Amniotic stem cell (primary cell): ENCODE measurements around the gene CCZ1B.
"Not testable (repeated sequence)": the region's sequence is repeated elsewhere in the genome, so short reads cannot be mapped to it uniquely, and the experiment has no call there.

Source experiments
- DNase-seq: peaks from one replicate; lab custom pipeline; 2025; lab: John Stamatoyannopoulos, UW

Gene CCZ1B

DNA sequence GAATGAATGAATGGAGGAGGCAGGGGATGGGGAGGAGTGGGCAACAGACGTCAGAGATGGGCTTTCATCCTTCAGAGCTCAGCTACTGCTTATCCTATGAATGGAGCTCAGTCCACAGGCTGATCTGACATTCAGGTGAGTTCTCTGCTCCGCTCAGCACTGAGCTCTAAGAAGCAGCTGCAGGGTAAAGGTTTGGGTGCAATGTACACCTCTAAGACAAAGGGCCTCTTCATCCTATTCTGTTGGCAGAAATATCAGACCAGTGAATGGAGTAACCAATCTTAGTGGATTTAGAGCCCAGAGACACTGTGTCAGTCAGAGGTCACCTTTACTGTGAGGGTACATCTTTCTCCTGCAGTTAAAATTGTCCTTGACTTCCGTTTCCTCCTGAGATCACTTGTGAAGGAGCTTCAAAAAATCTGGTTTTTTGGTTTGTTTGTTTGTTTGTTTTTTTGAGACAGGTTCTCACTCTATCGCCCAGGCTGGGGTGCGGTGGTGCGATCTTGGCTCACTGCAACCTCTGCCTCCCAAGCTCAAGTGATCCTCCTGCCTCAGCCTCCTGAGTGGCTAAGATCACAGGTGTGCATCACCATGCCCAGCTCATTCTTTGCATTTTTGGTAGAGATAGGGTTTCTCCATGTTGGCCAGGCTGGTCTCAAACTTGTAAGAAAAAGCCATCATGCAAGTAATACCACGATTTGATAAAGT lies 5.1 kb upstream of the CCZ1B start:
- no peak for DNase-seq

DNA sequence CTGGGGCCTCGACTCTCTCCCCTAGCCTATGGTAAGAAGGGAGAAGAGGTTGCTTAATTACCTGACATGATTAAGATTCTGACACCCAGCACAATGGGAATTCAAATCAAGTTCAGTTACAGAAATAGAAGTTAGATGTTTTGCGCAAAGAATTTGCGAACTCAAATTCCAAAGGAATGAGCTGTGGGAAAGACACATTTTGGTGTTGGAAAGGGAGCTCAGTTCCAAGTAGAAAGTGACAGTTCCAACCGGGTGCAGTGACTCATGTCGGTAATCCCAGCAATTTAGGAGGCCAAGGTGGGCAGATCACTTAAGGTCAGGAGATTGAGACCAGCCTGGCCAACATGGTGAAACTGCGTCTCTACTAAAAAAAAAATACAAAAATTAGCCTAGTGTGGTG lies 4.0 kb upstream of the CCZ1B start:
- not testable (repeated sequence) for DNase-seq

DNA sequence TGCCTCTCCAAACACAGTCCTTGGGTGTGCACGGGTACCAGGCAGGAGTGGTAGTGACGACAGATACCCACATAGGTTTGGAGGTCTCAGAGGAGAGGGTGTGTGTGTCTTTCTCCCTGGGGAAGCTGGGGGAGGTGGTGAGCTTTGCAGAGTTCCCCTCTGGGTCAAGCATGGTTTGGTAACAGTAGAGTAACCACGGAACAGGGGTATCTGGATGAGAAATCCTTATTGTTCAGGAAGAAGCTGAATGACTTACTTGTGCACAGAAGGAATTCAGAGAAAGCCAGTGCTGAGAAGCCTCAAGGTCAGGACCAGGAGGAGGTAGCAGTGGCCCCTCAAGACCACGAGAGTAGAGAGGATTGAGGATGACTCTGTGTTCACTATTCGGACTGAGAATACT lies 3.5 kb upstream of the CCZ1B start:
- DNase-seq: not testable (repeated sequence)

DNA sequence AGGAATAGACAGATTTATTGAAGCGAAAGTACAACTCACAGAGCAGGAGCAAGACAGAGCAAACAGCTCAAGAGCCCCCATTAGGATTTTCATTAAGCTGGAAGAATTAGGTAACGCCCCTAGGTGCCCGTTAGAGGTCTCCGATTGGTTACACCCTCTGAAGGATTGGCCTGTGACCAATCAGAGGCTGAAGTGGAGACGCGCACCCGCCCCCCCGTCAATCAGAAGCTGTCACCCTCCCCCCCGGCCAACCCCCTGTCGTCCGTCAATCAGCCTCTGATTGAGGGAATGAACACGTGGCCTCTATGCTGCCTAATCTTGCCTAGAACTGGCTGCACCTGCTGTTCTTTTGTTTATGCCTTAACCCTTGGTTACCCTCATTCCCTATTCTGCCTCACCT lies 1.1 kb upstream of the CCZ1B start:
- DNase-seq: not testable (repeated sequence)

DNA sequence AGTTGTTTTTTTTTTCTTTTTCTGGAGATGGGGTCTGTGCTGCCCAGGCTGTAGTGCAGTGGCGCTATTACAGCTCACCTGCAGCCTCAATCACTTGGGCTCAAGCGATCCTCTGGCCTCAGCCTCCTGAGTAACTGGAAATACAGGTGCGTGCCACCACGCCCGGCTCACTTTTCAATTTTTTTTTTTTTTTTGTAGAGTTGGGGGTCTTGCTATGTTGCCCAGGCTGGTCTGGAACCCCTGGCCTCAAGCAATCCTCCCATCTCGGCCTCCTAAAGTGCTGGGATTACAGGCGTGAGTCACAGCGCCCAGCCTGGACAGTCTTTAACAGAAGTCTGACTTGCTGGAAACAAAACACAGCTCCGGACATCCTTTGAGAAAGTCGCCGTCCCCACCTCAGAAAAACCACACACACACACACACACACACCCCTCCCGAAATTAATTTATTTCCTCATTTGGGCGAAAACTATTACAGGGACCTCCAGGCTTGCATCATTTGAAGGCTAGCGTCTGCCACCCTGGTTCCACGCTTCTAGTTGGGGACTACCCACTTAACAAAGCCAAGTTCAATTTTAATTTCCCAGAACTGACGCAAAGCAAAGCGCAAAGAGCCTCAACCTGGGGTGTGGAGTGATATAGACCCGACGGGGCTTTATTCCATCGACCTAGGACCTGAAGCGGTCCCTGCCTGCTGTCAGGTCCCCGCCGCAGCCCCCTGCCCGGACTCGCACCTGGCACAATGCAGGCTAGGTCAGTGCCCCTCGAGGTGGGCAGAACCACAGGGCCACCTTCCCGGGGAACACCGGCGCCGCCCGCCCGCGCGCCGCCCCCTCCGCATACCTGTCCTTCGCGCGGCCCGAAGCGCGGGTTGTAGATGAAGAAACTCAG lies 594 bp downstream of the CCZ1B start:
- DNase-seq: not testable (repeated sequence)

DNA sequence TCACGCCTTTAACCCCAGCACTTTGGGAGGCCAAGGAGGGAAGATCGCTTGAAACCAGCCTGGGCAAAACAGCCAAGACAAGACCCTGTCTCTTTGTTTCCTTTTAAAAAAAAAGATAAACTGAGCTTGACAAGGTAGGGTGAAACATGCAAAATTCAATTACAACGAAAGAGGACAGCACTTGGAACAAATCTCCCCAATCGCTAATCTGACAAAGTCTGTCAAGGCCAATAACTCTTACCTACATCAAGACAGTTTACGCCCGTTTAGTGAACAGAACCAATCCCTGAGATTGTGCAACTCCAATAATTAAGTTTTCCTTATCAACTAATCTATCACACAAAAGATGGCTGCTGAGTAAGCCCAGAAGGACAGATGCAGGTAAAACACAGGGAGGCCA lies 4.5 kb downstream of the CCZ1B start:
- not testable (repeated sequence) for DNase-seq

DNA sequence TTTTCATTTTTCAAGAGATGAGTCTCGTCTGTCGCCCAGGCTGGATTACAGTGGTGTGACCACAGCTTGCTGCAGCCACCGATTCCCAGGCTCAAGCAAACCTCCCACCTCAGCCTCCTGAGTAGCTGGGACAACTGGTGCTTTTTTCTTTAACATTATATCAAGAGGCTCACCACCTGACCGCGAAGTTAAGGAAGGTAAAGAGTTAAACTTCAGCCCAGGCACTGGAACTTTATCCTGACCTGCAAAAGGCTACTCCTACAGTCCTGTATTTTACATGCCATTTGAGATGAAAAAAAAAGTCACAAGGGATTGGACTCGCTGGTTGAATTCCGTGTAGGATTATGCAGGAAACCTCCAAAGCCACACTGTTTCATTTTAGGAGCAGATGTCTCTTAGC lies 10.6 kb downstream of the CCZ1B start:
- not testable (repeated sequence) for DNase-seq

DNA sequence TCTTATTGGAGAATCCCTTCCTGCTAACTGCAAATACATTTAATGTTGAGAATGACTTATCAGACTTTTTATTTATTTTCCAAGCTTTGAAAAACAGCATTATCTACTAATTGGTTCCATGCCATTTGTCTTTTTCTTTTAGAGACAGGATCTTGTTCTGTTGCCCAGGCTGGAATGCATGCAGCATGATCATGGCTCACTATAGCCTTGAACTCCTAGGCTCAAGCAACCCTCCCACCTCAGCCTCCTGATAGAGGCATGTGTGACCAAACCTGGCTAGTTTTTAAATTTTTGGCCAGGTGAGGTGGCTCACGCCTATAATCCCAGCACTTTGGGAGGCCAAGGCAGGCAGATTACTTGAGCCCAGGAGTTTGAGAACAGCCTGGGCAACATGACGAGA lies 13.1 kb downstream of the CCZ1B start:
- DNase-seq: not testable (repeated sequence)

DNA sequence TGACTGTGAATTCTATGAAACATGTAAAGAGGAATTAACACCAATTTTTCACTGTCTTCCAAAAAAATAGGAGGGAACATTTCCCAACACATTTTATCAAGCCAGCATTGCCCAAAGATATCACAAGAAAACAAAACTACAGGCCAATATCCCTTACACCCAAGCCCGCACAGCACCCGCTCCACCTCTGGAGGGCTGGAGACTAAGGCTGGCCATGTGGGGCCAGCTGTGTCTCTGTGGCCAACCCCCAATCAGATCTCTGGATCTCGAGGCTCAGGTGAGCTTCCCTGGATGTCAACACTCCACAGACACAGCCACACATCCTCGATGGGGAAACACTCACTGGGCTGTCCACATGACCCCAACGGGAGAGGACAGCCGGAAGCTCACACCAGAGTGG lies 18.1 kb downstream of the CCZ1B start:
- DNase-seq: not testable (repeated sequence)

DNA sequence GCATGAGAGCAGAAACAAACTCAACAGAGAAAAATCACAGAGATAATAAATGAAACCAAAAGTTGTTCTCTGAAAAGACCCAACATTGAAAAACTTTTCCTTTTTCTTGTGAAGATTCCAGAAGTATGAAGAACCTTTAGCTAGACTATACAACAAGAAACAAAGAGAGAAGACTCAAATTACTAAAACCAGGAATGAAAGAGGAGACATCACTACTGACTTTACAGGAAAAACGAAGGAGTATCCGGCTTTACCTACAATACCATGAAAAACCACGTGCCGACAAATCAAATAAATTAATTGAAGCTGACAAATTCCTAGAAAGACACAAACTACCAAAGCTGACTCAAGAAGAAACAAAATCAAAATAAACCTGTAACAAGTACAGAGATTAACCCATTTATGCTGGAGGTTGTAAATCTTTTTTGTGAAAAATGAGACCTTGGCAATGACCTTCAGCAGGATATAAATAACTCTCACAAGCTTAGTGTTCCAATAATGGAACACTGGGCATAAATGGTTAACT lies 18.6 kb downstream of the CCZ1B start:
- DNase-seq: not testable (repeated sequence)

DNA sequence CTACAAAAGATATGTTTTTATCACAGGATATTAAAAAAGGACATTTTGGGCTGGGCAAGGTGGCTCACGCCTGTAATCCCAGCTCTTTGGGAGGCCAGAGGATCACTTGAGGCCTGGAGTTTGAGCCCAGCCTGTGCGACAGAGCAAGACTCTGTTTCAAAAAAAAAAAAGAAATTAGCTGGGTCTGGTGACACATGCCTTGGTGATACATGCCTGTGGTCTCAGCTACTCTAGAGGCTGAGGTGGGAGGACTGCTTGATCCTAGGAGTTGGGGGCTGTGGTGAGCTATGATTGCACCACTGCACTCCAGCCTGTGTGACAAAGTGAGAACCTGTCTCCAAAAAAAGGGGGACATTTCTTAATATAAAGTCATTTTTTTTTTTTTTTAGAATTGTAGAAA lies 25.7 kb downstream of the CCZ1B start:
- not testable (repeated sequence) for DNase-seq

DNA sequence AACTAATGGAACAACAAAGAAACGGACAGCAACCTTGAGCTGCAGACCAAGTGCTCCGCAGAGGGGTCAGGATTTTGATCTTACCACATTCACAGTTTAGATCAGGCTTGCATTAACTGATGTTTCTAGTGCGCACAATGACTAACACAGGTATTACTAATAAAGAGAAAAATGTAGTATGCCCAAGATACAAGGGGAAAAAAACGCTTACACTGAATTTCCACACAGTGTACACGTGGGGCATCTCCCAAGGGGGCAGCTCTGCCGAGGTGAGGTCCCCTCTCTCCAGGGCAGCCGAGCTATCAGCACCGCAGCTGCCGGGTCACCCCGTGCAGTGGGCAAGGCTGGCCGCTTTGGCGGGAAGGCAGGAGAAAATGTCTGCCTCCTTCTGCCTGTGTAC lies 26.2 kb downstream of the CCZ1B start:
- not testable (repeated sequence) for DNase-seq

DNA sequence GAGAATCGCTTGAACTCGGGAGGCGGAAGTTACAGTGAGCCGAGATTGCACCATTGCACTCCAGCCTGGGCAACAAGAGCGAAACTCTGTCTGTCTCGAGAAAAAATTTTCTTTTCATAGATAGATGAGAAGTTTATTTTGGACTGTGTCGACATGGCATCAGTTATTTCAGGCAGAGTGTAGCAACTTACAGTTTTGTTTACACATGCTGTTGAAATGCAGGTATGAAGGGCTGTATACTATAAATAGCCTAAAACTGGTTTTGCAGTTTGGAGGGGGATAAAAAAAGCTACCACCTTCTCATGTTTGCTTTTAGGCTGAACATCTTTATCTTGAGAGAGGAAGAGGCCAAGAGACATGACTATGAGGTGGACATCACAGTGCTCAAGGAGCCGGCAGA lies 28.0 kb downstream of the CCZ1B start:
- DNase-seq: not testable (repeated sequence)

DNA sequence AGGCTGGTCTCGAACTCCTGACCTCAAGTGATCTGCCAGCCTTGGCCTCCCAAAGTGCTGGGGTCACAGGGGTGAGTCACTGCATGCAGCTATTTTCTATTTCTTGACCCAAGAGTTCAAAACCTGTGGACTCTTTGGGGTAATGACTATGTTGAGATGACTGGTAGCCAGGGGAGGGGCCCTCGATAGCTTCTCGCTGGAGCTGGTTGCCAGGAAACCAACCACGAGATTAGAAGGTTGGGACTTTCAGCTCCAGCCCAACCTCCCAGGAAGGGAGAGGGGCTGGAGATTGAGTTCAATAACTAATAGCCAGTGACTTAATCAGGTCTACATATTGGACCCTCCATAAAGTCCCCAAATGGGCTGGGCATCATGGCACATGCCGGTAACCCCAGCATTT lies 28.9 kb downstream of the CCZ1B start:
- DNase-seq: not testable (repeated sequence)

DNA sequence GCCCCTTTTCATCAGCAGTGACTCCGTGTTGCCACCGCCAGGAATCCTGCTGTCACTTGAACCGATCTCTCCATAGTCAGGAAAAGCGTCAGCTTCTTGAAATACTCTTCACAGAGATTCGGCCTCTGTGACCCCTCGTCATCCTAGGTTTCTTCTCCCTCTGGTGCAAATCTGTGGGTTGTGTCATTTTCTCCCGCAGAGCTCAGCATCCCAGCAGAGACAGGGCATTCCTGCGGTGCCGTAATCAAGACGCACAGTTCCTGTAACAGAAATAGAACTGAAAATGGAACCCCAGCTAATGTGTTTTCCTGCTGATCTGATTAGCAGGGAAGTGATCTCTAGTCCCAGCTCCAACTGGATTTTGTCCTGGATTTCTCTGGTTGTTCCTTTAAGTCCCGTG lies 31.8 kb downstream of the CCZ1B start:
- not testable (repeated sequence) for DNase-seq

DNA sequence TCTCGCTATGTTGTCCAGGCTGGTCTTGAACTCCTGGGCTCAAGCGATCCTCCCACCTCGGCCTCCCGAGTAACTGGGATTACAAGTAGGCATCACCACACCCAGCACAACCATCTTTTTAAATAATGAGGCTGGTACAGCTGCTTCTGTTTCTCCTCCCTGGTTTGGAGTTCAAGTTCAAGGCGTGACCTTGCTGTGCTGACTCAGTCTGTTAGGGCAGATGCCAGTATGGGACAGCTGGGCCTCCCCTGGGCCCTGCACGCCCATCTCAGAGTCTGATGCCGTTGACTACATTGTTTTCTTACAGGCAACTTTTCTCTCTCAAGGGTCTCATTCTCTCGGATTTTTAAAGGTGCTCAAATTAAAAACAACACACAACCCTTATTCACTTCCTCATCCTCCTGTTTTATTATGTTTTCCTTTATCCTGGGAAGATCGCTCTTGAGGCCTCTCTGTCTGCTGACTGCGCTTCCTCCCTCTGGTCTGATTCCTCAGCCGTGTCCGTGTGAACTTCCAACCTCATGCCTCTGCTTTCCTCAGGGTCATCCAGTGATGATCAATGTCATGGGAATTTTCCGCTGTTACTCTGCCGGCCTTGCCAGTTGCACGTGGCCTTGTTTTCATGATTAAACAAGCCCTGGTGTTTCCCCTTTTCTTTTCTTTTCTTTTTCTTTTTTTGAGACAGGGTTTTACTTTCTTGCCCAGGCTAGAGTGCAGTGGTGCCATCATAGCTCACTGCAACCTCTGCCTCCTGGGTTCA lies 33.8 kb downstream of the CCZ1B start:
- DNase-seq: not testable (repeated sequence)

DNA sequence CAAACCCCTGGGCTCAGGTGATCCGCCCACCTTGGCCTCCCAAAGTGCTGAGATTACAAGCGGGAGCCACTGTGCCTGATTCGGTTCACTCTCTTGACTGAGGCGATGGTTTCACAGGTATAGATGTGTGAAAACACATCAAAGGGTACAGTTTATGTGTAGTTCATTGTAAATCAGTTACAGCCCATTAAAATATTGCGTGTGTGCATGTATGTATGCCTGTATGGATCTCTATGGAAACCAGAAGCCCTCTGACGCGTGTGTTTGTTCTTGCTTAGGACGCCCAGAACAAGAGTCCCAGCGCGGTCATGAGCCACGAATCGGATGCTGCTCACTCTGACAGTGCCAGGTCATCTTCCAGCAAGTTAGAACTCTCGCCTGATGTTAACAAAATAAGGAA lies 36.7 kb downstream of the CCZ1B start:
- DNase-seq: not testable (repeated sequence)

DNA sequence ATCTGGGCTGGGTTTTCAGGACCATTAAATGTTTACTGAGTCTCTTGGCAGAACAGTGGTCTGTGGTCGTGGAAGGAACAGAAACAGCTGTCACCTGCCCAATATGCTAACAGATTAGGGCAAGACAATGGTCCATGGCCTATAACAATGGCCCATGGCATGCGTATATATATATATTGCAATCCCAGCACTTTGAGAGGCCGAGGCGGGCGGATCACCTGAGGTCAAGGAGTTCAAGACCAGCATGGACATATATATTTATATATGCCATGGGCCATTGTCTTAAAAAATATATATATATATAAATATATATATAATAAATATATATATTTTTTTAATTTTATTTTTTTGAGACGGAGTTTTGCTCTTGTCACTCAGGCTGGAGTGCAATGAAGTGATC lies 44.5 kb downstream of the CCZ1B start:
- not testable (repeated sequence) for DNase-seq

DNA sequence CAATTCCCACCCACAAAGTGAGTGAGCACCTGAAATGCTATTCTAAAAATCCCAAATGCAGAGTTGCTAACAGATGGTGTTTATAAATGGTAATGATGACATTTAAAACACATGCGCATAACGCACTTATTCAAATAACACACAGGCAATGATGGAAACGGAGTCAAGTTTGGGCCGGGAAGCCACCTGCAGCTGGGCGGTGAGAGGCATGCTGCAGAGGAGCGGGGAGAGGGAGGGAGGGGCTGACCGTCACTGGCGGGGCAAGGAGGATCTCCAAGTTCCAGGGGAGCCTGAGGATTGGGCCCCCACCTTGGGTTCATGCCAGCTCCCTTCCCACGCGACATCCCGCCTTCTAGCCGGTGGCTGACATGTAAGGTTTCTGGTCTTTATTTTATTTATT lies 64.9 kb downstream of the CCZ1B start:
- DNase-seq: not testable (repeated sequence)

DNA sequence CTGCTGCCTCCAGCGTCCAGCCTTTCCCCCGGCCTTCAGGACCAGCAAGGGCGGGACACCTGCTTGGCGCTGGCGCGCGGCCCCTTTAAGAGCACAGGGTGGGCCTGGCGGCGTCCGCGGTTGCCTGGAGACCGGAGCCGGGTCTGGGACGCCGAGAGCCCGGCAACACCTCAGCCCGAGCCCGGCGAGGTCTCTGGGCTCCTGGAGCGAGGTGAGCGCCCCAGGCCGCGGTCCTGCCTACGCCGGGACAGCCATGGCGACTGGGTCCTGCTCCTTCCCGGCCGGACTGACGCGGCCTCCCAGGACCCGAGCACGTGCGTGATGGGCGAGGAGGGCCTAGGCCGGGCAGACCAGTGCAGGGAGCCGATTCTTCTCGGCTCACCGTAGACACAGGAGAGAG lies 72.1 kb downstream of the CCZ1B start, which contains the start of gene RSPH10B2:
TSS of gene RSPH10B2 (plus strand) at position 140 of the 400 bp plus-strand sequence. CDS start 3,575 bp downstream, outside the sequence.
- not testable (repeated sequence) for DNase-seq

DNA sequence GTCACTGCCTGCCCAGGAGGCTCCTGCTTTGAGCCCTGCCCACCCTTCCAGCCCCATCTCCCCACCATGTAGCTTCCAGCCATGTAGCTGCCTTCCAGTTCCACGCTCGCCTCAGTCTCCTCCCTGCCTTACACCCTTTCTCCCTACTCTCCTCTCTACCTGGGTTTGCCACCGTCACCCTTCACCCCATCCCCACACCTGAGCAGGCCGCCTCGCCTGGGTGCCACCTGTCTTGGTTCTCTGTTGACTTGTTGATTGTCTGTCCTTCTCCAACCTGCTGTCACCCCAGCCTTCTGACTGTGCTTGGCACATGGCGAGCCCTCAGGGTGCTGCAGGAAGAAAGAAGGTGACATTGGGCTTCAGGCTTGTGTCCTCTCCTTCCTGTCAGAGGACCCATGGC lies 75.9 kb downstream of the CCZ1B start:
- not testable (repeated sequence) for DNase-seq

DNA sequence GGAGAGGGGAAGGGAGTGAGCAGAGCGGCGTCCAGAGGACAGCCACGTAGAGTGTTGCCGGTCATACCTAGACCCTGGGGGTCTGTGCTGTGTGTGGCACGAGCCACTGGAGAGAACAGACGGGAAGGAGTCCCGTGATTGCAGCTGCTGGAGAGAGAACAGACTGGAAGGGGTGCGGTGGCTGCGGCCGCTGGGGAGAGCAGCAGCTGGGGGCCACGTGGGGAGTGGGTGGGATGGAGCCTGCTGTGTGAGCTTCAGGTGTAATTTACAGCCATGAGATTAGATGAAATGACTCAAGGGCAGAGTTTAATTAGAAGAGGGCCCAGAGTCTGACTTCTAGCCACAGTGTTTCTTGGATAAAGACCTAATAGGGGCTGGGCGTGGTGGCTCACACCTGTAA lies 76.7 kb downstream of the CCZ1B start:
- not testable (repeated sequence) for DNase-seq
